ENCODE measurements around the gene NEBL.

GRCh38 chr10:20839141-20839540 lies 58.0 kb downstream of the NEBL start:
- TF ChIP-seq SUZ12 (IDR thresholded peaks at IDR 0.05; ENCODE audit: extremely low read depth, insufficient read depth, insufficient read length), result no peak
- TF ChIP-seq YY1 (IDR thresholded peaks at IDR 0.05; ENCODE audit: insufficient read depth, insufficient read length), result no peak
- TF ChIP-seq ZNF274 (IDR thresholded peaks at IDR 0.05; ENCODE audit: low read depth, low read length), result no peak

Data from NT2/D1 (cell line).